T-helper 1 cell (primary cell): ENCODE results near the gene TGFBR3L.

Experiments
- DNase-seq, 5 donors: peaks; one replicate each; pipeline ENCODE4 v3.0.0-alpha.2; 2012 to 2020
- total RNA-seq, 4 donors: gene quantifications; one replicate each; lab custom pipeline; 2026; lab: John Stamatoyannopoulos, UW

TGFBR3L gene
- 0.59 to 1.5 (median 1.1) reads per million in 4 donors for total RNA-seq

GRCh38 chr19:7914598-7915045, at the start of gene TGFBR3L:
Gene TGFBR3L, plus strand, starts transcription at chr19:7914830.
- DNase-seq: no peak

GRCh38 chr19:7865262-7865911, 49.2 kb upstream of the TGFBR3L start:
- DNase-seq: no peak

DNA sequence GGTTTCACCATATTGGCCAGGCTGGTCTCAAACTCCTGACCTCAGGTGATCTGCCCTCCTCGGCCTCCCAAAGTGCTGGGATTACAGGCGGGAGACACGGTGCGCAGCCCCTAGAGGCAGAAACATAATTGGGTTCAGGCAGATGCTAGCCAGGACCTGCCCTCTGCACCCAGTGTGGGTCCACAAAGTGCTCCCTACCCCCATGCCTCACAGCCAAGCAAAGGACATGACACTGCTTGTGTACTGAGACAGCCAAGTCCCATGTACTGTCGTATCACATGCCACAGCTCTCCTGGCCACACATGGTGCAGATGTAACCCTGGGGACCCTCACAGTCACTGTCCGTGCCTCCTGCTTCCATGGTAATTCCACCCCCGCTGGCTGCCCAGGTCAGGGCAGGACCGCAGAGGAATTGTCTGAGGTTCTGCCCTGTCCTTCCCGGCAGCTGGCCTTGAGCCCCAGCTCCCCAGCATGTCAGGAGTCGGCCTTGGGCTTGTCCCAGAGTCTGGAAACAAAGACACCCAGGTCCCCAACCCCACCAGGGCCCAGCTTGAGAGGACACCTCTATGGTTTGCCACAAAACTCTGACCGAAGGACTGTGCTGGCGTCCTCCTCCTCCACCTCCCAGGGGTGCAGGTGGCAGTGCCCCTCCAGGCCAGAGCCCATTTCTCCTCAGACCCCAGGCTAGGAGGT, 48.1 kb upstream of the TGFBR3L start:
- no peak for DNase-seq

DNA sequence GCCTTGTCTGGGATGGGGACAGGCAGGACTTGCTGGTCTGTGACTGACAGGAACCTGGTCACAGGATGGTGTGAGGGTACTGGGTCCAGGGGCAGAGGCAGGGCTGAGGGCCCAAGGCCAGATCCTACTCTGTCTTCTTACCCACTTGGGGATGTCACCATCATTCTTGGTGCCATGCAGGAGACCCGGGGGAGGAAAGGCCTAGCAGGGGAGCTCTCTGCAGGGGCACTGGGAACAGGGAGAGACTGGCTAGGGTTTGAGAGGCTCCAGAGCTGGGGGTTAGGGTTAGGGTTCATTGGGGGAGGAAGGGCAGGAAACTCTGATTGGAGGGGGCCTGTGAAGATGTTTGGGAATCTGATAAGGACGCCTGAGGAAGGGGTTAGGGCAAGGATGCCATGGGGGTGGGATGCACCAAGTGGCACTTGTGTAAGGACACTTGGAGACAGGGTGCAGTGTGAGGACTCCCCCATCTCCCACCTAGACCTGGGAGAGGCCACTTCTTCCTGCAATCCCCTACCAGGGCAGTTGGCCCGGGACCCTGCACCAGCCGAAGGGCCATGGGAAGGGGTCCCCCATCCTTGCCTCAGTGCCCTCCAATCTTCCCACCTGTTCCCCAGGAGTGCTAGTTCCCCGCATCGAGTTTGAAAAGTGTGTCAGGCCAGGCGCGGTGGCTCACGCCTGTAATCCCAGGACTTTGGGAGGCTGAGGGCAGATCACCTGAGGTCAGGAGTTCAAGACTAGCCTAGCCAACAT, 47.4 kb upstream of the TGFBR3L start:
- DNase-seq: no peak

DNA sequence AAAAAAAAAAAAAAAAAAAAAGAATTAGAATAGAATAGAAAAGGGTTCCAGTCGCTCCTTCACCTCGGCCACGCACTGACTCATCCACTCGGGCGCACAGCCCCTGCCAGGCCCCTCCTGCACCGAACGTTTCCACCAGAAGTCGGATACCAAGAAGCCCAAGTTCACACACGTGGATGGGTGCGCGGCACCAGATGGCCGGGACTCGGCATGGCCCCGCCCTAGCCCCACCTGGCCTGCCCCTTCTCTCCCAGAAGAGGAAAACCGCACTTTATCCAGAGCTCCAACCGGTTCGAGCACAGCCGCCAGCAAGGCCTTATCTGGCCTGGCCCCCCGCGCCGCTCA, 46.3 kb upstream of the TGFBR3L start:
- no peak for DNase-seq

GRCh38 chr19:7868671-7869452, 45.8 kb upstream of the TGFBR3L start:
- DNase-seq: peak; percentile 71 to 88 (median 79)

DNA sequence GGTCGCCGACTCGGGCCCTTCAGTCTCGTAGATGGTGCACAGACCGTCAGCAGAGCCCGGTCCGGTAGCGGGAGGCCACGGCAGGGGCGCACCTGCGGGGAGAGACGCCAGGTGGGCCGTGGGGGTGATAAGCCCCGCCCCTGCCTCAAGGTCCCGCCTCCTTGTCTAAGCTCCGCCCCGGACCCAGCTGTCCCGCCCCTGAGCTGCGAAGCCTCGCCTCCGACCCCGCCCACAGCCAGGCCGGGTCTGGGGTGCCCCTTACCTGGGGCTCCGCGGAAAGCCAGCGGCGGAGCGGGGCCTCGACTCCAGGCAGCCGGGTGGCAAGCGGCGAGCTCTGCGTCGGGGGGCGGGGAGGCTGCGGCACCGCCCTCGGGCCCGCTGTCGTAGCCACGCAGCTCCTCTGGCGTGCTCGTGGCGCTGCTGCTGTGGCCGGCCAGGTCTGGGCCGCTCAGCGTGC, 45.1 kb upstream of the TGFBR3L start:
- DNase-seq: peak; percentile 65 to 82 (median 74)

DNA sequence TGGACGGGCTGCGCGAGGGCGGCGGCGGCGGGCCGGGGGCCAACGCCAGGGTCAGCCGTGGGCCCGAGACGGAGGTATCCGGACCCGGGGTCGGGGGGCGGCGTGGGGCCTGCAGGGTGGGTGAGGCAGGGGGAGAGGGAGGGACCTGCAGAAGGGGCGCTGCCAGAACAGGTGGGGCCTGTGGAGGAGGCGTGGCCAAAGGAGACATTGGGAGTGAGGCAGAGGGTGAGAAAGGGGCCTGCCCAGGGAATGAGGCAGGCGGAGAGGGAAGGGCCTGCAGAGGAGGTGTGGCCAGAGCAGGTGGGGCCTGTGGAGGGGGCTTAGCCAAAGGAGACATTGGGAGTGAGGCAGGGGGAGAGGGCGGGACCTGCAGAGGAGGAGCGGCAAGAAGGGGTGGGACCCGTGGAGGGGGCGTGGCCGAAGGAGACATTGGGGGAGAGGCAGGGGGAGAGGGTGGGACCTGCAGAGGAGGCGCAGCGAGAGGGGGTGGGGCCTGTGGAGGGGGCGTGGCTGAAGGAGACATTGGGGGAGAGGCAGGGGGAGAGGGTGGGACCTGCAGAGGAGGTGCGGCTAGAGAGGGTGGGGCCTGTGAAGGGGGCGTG, 44.6 kb upstream of the TGFBR3L start:
- DNase-seq: peak; percentile 37 to 60 (median 49)

GRCh38 chr19:7870571-7871436, 43.8 kb upstream of the TGFBR3L start:
- peak in 4 of 5 donors; percentile 34 to 67 (median 51) for DNase-seq

DNA sequence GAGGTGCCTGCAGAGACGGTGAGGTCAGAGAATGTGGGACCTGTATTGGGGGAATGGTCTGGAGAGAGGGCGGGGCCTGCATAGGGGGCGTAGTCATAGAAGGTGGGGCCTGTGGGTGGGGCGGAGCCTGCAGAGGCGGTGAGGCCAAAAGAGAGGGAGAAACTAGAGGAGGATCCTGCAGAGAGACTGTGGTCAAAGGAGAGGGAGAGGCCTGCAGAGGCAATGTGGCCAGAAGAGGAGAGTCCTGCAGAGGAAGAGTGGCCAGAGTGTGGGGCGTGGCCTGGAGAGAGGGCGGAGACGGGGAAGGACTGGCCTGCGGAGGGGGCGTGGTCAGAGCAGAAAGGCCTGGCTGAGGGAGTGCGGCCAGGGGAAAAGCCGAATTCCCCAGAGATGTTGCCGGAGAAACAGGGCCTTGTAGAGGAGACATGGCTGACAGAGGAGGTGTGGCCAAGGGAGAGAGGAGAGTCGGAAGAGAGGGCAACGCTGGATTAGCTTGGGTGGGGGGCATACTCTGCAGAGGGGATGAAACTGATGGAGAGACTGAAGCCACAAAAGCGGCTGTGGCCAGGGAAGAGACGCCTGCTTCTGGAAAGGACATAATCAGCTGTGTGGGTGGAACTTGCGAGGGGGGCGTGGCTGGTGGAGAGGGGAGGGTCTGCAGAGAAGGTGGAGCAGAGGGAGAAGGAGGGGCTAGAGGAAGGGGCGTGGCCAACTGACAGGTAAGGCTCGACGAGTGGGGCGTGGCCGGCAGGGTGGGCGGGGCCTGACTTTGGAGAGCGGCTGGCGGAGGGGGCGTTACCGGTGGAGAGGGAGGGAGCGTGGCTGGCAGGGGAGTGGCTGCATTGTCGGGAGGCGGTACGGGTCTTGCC, 43.0 kb upstream of the TGFBR3L start:
- DNase-seq: peak; percentile 70 to 92 (median 80)

GRCh38 chr19:7872306-7873204, 42.1 kb upstream of the TGFBR3L start:
- DNase-seq: no peak

GRCh38 chr19:7873304-7874075, 41.1 kb upstream of the TGFBR3L start:
- no peak for DNase-seq

- no peak for DNase-seq
These were observed 40.3 kb upstream of the TGFBR3L start, which contains the start of gene PRR36 for GRCh38 chr19:7874076-7874896. Gene PRR36, minus strand, starts transcription at chr19:7874390. Its CDS starts 701 bp downstream, at chr19:7873689.

DNA sequence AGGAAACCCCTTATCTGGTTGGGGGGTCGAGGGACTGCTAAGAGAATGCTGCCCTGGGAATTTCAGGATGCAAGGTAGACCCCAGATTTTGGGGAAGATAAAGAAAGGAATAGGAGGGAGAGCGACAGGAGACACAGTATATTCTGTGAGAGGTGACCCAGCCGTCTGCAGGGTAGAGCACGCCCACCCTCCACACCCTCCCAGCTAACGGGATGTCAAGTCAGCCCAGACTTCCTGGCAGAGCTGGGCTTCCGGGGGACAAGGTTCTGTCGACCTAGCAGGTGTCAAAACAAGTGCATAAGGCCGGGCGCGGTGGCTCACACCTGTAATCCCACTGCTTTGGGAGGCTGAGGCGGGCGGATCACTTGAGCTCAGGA, 39.7 kb upstream of the TGFBR3L start:
- DNase-seq: no peak

- no peak for DNase-seq
These were observed 37.3 kb upstream of the TGFBR3L start for GRCh38 chr19:7877249-7877836.

- no peak for DNase-seq
These were observed 35.4 kb upstream of the TGFBR3L start for GRCh38 chr19:7879111-7879807.
